Measurements from ENCODE around the gene C10orf90. TPM values are rescaled to one million over a fixed set of nuclear protein-coding genes. Genes with fewer than 3 reads are reported as not detected.

C10orf90 gene
- total RNA-seq, 4 donors from 2014 or later, result 2.1 to 6.5 (median 4.1) TPM

DNA sequence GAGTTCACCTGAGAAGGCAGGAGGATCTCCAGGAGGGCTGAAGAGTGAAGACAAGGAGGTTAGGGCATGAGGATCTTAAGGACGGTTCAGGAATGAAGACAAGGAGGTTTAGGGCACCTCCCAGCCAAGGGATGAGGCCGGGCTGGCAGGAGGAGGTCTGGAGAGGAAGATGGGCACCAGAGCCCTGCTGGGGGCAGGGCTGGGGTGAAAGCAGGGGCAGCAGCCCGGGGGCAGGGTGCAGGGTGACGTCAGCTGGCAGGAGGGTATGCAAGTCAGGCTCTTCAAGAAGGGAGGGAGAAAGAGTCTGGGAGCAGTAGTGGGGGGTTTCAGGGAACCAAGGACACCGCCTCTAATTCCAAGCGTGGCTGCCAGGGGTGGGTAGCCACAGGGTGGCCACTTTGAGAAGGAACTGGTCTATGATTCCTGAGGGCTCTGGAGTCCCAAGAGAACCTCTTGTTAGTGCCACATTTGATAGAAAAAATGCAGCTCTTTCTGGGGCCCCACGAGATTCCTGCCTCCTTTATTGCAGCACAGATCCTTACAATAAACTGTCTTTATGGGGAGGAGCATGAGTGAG, 101.6 kb downstream of the C10orf90 start:
- peaks cover 5% of the 10 kb centered on the region for H3K27me3 ChIP-seq
- no peak overlapping the region for H3K27ac ChIP-seq
- no peaks in the 10 kb centered on the region for H3K4me1 ChIP-seq
- DNase-seq (ENCODE audit: low spot score in 2 of 2), result no peak
- no peak overlapping the region for H3K4me3 ChIP-seq
- TF ChIP-seq POLR2A (IDR thresholded peaks at IDR 0.05) (no peak), EP300 (IDR thresholded peaks at IDR 0.05) (no peak), POLR2AphosphoS5 (IDR thresholded peaks at IDR 0.05) (no peak)
- TF ChIP-seq, protein P1, sequence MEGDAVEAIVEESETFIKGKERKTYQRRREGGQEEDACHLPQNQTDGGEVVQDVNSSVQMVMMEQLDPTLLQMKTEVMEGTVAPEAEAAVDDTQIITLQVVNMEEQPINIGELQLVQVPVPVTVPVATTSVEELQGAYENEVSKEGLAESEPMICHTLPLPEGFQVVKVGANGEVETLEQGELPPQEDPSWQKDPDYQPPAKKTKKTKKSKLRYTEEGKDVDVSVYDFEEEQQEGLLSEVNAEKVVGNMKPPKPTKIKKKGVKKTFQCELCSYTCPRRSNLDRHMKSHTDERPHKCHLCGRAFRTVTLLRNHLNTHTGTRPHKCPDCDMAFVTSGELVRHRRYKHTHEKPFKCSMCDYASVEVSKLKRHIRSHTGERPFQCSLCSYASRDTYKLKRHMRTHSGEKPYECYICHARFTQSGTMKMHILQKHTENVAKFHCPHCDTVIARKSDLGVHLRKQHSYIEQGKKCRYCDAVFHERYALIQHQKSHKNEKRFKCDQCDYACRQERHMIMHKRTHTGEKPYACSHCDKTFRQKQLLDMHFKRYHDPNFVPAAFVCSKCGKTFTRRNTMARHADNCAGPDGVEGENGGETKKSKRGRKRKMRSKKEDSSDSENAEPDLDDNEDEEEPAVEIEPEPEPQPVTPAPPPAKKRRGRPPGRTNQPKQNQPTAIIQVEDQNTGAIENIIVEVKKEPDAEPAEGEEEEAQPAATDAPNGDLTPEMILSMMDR (IDR thresholded peaks at IDR 0.05), result no peak
- H3K36me3 ChIP-seq, result no peaks in the 10 kb centered on the region
- WGBS, result 68% methylated on average over 7 of the region's 7 CpGs
- H3K9me3 ChIP-seq, result no peaks in the 10 kb centered on the region

DNA sequence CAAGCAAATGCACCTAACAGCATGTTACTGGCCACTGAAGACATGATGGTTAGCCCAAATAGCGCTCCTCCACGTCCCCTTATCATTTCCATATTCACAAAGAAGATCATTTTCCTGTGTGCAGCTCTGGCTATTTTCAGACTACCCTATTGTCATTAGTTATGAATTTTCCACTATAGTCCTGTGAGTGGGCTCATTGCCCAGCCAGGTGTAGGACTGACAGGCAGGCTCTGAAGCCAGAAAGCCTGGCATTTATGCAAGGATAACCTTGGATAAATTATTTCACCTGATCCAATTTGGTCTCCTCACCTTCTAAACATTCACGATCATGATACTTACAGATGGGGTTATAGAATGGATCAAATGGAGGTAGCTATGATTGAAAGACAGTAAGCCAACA, 104.6 kb downstream of the C10orf90 start:
- H3K9me3 ChIP-seq, result no peaks in the 10 kb centered on the region
- no peak for TF ChIP-seq EP300 (IDR thresholded peaks at IDR 0.05)
- TF ChIP-seq, protein P1 (IDR thresholded peaks at IDR 0.05), result no peak
- no peak for TF ChIP-seq POLR2AphosphoS5 (IDR thresholded peaks at IDR 0.05)
- no peak for TF ChIP-seq POLR2A (IDR thresholded peaks at IDR 0.05)

DNA sequence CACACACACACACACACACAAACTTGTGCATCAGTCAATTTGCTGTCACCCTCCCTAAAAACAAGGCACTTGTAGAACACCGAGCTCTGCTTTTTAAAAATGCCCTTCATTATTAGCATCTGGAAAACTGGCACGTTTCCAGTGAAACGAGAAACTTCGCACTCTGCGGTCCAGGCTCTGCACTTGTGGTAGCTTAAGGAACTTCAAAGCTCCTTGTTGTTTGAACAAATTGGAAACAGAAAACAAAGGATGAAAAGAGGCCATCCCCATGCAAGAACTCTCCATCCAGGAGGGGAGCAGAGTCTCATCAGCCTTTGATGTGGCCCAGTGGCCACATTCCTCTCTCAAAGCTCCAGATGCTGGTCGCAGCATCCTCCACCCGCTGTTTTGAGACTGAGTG, 105.1 kb downstream of the C10orf90 start:
- no peaks in the 10 kb centered on the region for H3K9me3 ChIP-seq
- WGBS, result 61% methylated on average over 7 of the region's 7 CpGs
- peaks cover 5% of the 10 kb centered on the region for H3K27me3 ChIP-seq
- H3K27ac ChIP-seq, result no peak overlapping the region
- no peak overlapping the region for H3K4me3 ChIP-seq
- TF ChIP-seq, protein P1 (IDR thresholded peaks at IDR 0.05), result no peak
- no peak for TF ChIP-seq EP300 (IDR thresholded peaks at IDR 0.05)
- no peak for TF ChIP-seq POLR2AphosphoS5 (IDR thresholded peaks at IDR 0.05)
- no peak for TF ChIP-seq POLR2A (IDR thresholded peaks at IDR 0.05)
- no peaks in the 10 kb centered on the region for H3K36me3 ChIP-seq
- H3K4me1 ChIP-seq, result no peaks in the 10 kb centered on the region
- DNase-seq (ENCODE audit: low spot score in 2 of 2), result no peak

More for the DNA sequence above, 104.6 kb downstream of the C10orf90 start:
- Histone ChIP-seq H3K27me3 (peaks cover 5% of the 10 kb centered on the region), H3K36me3 (no peaks in the 10 kb centered on the region), H3K4me1 (no peaks in the 10 kb centered on the region), H3K27ac (no peak overlapping the region), H3K4me3 (no peak overlapping the region)
- no peak for DNase-seq (ENCODE audit: low spot score in 2 of 2)
- 84% methylated on average over 3 of the region's 3 CpGs for WGBS

DNA sequence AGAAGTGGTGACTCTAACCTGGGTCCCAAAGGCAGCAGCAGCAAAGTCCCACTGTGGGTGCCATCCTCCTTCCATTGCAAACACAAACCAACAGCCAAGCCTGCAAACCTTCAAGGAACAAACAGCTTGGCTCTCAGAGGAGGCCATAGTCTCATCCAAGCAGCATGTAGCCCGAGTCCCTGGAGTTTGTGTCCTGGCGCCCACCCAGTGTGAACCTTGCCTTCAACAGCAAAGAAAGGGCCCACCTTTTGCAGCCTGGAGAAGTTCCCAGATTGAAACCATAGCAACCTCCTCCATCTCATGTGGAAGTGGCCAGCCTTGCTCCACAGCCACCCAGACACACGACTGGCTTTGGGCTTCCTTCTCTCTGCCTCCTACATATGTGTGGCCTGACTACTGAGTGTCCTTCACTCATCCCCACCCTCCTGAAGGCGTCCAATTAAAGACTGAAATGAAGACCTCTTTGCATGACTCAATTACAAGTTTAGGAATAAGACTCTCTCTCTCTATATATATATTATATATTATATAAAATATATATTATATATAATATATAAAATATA, 106.1 kb downstream of the C10orf90 start:
- no peaks in the 10 kb centered on the region for H3K36me3 ChIP-seq
- TF ChIP-seq EP300 (IDR thresholded peaks at IDR 0.05) (no peak), POLR2AphosphoS5 (IDR thresholded peaks at IDR 0.05) (no peak), POLR2A (IDR thresholded peaks at IDR 0.05) (no peak)
- TF ChIP-seq, protein P1 (IDR thresholded peaks at IDR 0.05), result no peak
- H3K27me3 ChIP-seq, result peaks cover 5% of the 10 kb centered on the region
- H3K4me3 ChIP-seq, result no peak overlapping the region
- no peaks in the 10 kb centered on the region for H3K9me3 ChIP-seq
- WGBS, result 93% methylated on average over 4 of the region's 4 CpGs
- H3K4me1 ChIP-seq, result no peaks in the 10 kb centered on the region
- H3K27ac ChIP-seq, result no peak overlapping the region
- no peak for DNase-seq (ENCODE audit: low spot score in 2 of 2)

DNA sequence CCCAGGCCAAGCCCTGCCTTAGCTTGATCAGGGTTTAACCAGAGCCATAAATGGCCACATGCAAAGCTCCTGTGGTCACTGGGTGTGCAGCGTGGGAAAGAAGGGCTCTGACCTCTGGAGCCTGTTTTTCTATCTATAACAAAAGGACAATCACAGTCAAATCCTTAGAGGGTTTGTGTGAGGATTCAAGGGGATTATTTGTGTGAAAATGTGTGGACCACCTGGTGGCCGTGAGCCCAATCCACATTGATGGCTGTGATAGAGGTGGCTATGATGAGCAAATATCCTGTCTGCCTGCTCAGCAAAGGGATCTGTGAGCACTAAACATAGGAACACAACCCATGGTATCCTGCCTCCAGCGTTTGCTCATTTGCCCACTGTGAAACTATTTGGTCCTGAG, 107.1 kb downstream of the C10orf90 start:
- H3K27me3 ChIP-seq, result no peaks in the 10 kb centered on the region
- H3K9me3 ChIP-seq, result no peaks in the 10 kb centered on the region
- peaks cover 2% of the 10 kb centered on the region for H3K4me1 ChIP-seq
- WGBS, result 100% methylated on average over 2 of the region's 3 CpGs
- H3K27ac ChIP-seq, result no peak overlapping the region
- no peak for DNase-seq (ENCODE audit: low spot score in 2 of 2)
- H3K4me3 ChIP-seq, result no peak overlapping the region
- H3K36me3 ChIP-seq, result no peaks in the 10 kb centered on the region
- no peak for TF ChIP-seq POLR2AphosphoS5 (IDR thresholded peaks at IDR 0.05)
- no peak for TF ChIP-seq POLR2A (IDR thresholded peaks at IDR 0.05)
- TF ChIP-seq EP300 (IDR thresholded peaks at IDR 0.05), result no peak
- TF ChIP-seq, protein P1 (IDR thresholded peaks at IDR 0.05), result no peak

Data from suprapubic skin (tissue), 4 donors.